WTC11 (cell line): ENCODE measurements around the gene SEMA6D.

ENCODE experiments used
- CREM ChIP-seq: sonication (generic); formaldehyde crosslinking; IDR thresholded peaks from 2 replicates; pipeline ENCODE4 v1.8.1; 2022; ENCODE audit warnings: mild to moderate bottlenecking, missing genetic modification reagents, moderate library complexity
- E2F1 ChIP-seq: sonication (generic); formaldehyde crosslinking; IDR thresholded peaks from 2 replicates; pipeline ENCODE4 v1.8.0; 2022; ENCODE audit warnings: mild to moderate bottlenecking, missing genetic modification reagents
- ETV6 ChIP-seq: sonication (generic); formaldehyde crosslinking; IDR thresholded peaks from 2 replicates; pipeline ENCODE4 v1.8.1; 2022; ENCODE audit warnings: mild to moderate bottlenecking, missing genetic modification reagents
- SP1 ChIP-seq: sonication (generic); formaldehyde crosslinking; conservative IDR thresholded peaks from 2 replicates; pipeline ENCODE4 v1.8.1; 2022; ENCODE audit warnings: missing genetic modification reagents
- ZNF232 ChIP-seq: sonication (generic); formaldehyde crosslinking; IDR thresholded peaks from 2 replicates; pipeline ENCODE4 v1.8.0; 2022; ENCODE audit warnings: mild to moderate bottlenecking, missing genetic modification reagents
- ZNF263 ChIP-seq: sonication (generic); formaldehyde crosslinking; IDR thresholded peaks from 2 replicates; pipeline ENCODE4 v1.8.1; 2022; ENCODE audit warnings: low read depth, mild to moderate bottlenecking, moderate library complexity, missing genetic modification reagents
- ZNF317 ChIP-seq: sonication (generic); formaldehyde crosslinking; IDR thresholded peaks from 2 replicates; pipeline ENCODE4 v1.8.1; 2023; ENCODE audit warnings: low read depth, mild to moderate bottlenecking, moderate library complexity, missing genetic modification reagents, borderline replicate concordance
- TF ChIP-seq, protein P1 (sequence below): sonication (generic); formaldehyde crosslinking; IDR thresholded peaks from 2 replicates; pipeline ENCODE4 v1.8.0; 2023; ENCODE audit warnings: missing genetic modification reagents
- TF ChIP-seq, protein P2 (sequence below): sonication (generic); formaldehyde crosslinking; IDR thresholded peaks from 2 replicates; pipeline ENCODE4 v1.8.1; 2023; ENCODE audit warnings: mild to moderate bottlenecking, missing genetic modification reagents
- TF ChIP-seq, protein P3 (sequence below): fragments of 200-600 bp; IDR thresholded peaks from 2 replicates; pipeline ENCODE4 v1.8.0; 2022; ENCODE audit warnings: antibody characterized with exemption

DNA sequence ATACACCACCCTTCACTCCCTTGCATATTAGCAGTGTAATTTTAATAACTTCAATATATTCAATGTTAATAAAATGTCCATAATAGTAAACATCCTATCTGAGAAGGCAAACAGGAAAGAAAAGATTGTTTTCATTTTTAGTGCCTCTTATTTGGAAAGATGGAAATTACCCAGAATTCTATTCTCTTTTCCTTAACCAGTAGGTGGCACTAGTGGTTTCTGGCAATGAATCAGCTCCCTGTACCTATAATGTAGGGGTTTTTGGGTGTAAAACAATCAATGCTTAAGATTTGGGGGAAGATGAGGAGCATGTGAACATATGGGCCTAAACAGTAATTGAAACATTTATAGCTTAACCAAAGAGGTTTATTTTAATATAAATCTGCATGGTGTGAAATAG lies 5.7 kb upstream of the SEMA6D start:
- TF ChIP-seq CREM (CRISPR knock-in tag), result no peak
- TF ChIP-seq SP1 (CRISPR knock-in tag), result no peak
- no peak for TF ChIP-seq ZNF317
- TF ChIP-seq, protein P1, sequence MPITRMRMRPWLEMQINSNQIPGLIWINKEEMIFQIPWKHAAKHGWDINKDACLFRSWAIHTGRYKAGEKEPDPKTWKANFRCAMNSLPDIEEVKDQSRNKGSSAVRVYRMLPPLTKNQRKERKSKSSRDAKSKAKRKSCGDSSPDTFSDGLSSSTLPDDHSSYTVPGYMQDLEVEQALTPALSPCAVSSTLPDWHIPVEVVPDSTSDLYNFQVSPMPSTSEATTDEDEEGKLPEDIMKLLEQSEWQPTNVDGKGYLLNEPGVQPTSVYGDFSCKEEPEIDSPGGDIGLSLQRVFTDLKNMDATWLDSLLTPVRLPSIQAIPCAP (CRISPR knock-in tag), result no peak
- TF ChIP-seq, protein P2, sequence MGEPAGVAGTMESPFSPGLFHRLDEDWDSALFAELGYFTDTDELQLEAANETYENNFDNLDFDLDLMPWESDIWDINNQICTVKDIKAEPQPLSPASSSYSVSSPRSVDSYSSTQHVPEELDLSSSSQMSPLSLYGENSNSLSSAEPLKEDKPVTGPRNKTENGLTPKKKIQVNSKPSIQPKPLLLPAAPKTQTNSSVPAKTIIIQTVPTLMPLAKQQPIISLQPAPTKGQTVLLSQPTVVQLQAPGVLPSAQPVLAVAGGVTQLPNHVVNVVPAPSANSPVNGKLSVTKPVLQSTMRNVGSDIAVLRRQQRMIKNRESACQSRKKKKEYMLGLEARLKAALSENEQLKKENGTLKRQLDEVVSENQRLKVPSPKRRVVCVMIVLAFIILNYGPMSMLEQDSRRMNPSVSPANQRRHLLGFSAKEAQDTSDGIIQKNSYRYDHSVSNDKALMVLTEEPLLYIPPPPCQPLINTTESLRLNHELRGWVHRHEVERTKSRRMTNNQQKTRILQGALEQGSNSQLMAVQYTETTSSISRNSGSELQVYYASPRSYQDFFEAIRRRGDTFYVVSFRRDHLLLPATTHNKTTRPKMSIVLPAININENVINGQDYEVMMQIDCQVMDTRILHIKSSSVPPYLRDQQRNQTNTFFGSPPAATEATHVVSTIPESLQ, result no peak
- TF ChIP-seq, protein P3, sequence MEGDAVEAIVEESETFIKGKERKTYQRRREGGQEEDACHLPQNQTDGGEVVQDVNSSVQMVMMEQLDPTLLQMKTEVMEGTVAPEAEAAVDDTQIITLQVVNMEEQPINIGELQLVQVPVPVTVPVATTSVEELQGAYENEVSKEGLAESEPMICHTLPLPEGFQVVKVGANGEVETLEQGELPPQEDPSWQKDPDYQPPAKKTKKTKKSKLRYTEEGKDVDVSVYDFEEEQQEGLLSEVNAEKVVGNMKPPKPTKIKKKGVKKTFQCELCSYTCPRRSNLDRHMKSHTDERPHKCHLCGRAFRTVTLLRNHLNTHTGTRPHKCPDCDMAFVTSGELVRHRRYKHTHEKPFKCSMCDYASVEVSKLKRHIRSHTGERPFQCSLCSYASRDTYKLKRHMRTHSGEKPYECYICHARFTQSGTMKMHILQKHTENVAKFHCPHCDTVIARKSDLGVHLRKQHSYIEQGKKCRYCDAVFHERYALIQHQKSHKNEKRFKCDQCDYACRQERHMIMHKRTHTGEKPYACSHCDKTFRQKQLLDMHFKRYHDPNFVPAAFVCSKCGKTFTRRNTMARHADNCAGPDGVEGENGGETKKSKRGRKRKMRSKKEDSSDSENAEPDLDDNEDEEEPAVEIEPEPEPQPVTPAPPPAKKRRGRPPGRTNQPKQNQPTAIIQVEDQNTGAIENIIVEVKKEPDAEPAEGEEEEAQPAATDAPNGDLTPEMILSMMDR, result peak; percentile 42; the same call in 1 of the 2 replicates
- no peak for TF ChIP-seq E2F1
- TF ChIP-seq ZNF263 (CRISPR knock-in tag), result no peak
- TF ChIP-seq ZNF232 (CRISPR knock-in tag), result no peak
- TF ChIP-seq ETV6 (CRISPR knock-in tag), result no peak
